ENCODE data around the gene TMEM62. TPM values are rescaled to one million over a fixed set of nuclear protein-coding genes. Genes with fewer than 3 reads are reported as not detected.

TMEM62 gene
- total and polyA plus RNA-seq, 2 of the 8 experiments (the other 6 are each of a cell fraction or from before 2014, with no cell fraction given): 2.0 to 4.0 TPM

DNA sequence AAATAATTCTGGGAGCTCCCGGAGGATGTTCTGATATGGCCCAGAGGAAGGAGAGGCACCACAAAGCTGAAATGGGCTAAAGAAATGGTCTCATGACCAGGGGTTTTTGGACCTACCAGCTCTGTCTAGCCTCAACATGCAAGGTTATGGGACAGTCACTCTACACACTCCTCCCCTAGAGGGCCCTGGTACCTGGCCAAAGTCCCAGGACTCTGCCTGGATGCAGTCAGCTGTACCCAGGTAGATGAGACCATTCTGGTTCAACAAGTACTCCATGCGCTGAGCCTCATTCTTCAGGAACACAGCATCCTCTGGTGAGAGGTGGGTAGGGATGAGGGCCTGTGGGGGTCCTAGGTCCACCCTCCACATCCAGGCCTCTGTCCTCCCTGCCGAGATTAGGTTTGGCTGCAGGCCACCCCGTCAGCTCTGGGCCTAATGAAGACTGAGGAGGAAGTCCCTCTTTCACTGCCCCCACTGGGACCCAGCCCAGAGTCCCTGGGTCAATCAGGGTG is 77.9 kb downstream of the TMEM62 start:
- Histone ChIP-seq H2AFZ (ENCODE audit: low read length) (no peak overlapping the region), H4K8ac (ENCODE audit: extremely low read depth, insufficient read depth, low read length) (no peak overlapping the region), H3K9ac (replicated peaks in 1 of 4; ENCODE audit: extremely low read depth in 1 of 4, low read depth in 3 of 4, low read length in 3 of 4) (no peak overlapping the region), H3K23ac (ENCODE audit: insufficient read length) (no peak overlapping the region), H3K18ac (ENCODE audit: extremely low read depth, low read length) (no peak overlapping the region), H3K79me1 (ENCODE audit: low read depth, low read length) (no peaks in the 10 kb centered on the region; the same call in 1 of the 2 replicates), H3K14ac (ENCODE audit: insufficient read length) (no peak overlapping the region), H4K20me1 (replicated peaks in 1 of 2; ENCODE audit: control insufficient read depth in 1 of 2, insufficient read depth in 2 of 2, low read length in 2 of 2) (no peaks in the 10 kb centered on the region), H3K27me3 (replicated peaks in 1 of 4; ENCODE audit: control insufficient read depth in 3 of 4, extremely low read depth in 1 of 4, insufficient read depth in 3 of 4, low read length in 3 of 4) (no peaks in the 10 kb centered on the region), H3K4ac (replicated peaks; ENCODE audit: insufficient read length, low read depth, low read length) (no peak overlapping the region), H3K4me3 (ENCODE audit: extremely low read depth in 1 of 4, insufficient read depth in 2 of 4, low read depth in 3 of 4, low read length in 4 of 4) (no peak overlapping the region), H3K79me2 (ENCODE audit: control insufficient read depth in 1 of 2, insufficient read depth in 2 of 2, low read length in 2 of 2) (no peaks in the 10 kb centered on the region), H3K36me3 (ENCODE audit: control insufficient read depth in 2 of 4, insufficient read depth in 4 of 4, low read length in 3 of 4) (no peaks in the 10 kb centered on the region), H3K4me1 (replicated peaks in 1 of 4; ENCODE audit: control insufficient read depth in 3 of 4, insufficient read depth in 4 of 4, low read length in 3 of 4) (peaks cover 0 to 3% (median 0%) of the 10 kb centered on the region in 4 experiments; a peak in 2 of 7 replicates), H2BK5ac (ENCODE audit: low read depth, low read length) (no peak overlapping the region), H2BK20ac (ENCODE audit: low read length) (no peak overlapping the region), H2AK5ac (ENCODE audit: low read depth, low read length) (no peak overlapping the region), H2BK120ac (replicated peaks; ENCODE audit: low read depth, low read length) (no peak overlapping the region), H3K4me2 (ENCODE audit: insufficient read depth in 1 of 2, low read depth in 2 of 2, low read length in 2 of 2) (no peak overlapping the region), H3K27ac (ENCODE audit: low read depth, low read length) (no peak overlapping the region), H2BK15ac (ENCODE audit: low read length) (no peak overlapping the region), H4K91ac (replicated peaks; ENCODE audit: insufficient read length, low read length) (no peak overlapping the region), H3K23me2 (ENCODE audit: low read depth, low read length) (no peaks in the 10 kb centered on the region), H3K56ac (replicated peaks; ENCODE audit: insufficient read length, low read depth, low read length) (no peak overlapping the region), H3K9me3 (ENCODE audit: insufficient read depth in 2 of 2, low read depth in 1 of 2, low read length in 1 of 2) (no peaks in the 10 kb centered on the region), H2BK12ac (ENCODE audit: low read depth, low read length) (no peak overlapping the region), H4K5ac (ENCODE audit: insufficient read length, low read depth, low read length) (no peak overlapping the region)
- WGBS, 2 experiments (ENCODE audit: extremely low coverage in 1 of 2, insufficient coverage in 1 of 2, insufficient read length in 1 of 2, insufficient replicate concordance in 2 of 2, low coverage in 1 of 2, low lambda C conversion rate in 2 of 2, missing lambda C conversion rate in 1 of 2): 83% methylated on average over 4 of the region's 4 CpGs; no CpG with 5 or more reads in 1 of the 2 experiments
- POLR2A ChIA-PET (ENCODE audit: partially characterized antibody): no interaction called here
- DNase-seq (ENCODE audit: low read depth in 1 of 2, low spot score in 2 of 2) (no peak), FAIRE-seq (no peak)
- TF ChIP-seq BCL11A (IDR thresholded peaks at IDR 0.05; ENCODE audit: low read depth in 2 of 2, low read length in 2 of 2) (no peak), CBX8 (IDR thresholded peaks at IDR 0.05; ENCODE audit: borderline replicate concordance, low read depth, low read length) (no peak), TEAD4 (IDR thresholded peaks at IDR 0.05; ENCODE audit: low read depth, low read length) (no peak), SRF (IDR thresholded peaks at IDR 0.05; ENCODE audit: low read depth, low read length) (no peak), CEBPB (IDR thresholded peaks at IDR 0.05; ENCODE audit: low read depth, low read length) (no peak), GTF2F1 (IDR thresholded peaks at IDR 0.05; ENCODE audit: borderline replicate concordance, low read depth, low read length) (no peak)
- CTCF ChIA-PET (ENCODE audit: partially characterized antibody): interaction anchor here (0.6 to 9.6 kb wide), 13 partner anchors 9 to 91 kb away, joined by 3 to 109 read pairs (median 4); partner anchors contain the start of genes EPB42, TGM5 and TGM7
